ENCODE data around the gene DESI1. TPM values are rescaled to one million over a fixed set of nuclear protein-coding genes. Genes with fewer than 3 reads are reported as not detected.

The DESI1 gene
- total RNA-seq, 1 experiment from 2014 or later: 40.8 TPM

DNA sequence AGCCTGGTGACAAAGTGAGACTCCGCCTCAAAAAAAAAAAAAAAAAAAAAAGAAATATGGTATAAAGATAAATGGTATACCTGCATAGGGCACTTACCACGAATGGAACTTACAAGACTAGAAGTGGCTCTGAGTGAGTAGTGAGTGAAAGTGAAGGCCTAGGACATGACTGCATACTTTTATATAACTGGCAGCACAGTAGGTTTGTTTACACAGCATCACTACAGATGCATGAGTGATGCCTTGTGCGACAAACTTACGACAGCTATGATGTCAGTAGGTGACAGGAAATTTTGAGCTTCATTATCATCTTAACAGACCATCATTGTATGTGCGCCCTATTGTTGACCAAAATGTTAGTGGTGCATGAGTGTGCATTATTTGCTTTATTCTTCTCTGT lies 17.9 kb upstream of the DESI1 start:
- RAD21 ChIA-PET (ENCODE audit: low non-redundant PET in 1 of 2, low total read pairs in 2 of 2, uncharacterized antibody in 2 of 2, unreplicated experiment in 2 of 2): no interaction called here
- BruUV-seq (replicated peaks): no TSS peak
- H3K9me2 ChIP-seq (ENCODE audit: insufficient read depth): no peaks in the 10 kb centered on the region
- H3K4me3 ChIP-seq (replicated peaks in 1 of 2; ENCODE audit: low read depth in 1 of 2, low read length in 2 of 2): no peak overlapping the region
- H3K9me3 ChIP-seq (ENCODE audit: control insufficient read depth in 1 of 2, insufficient read depth in 1 of 2, low read depth in 1 of 2, low read length in 2 of 2): no peaks in the 10 kb centered on the region
- DNase-seq (ENCODE audit: low read depth, low spot score) (no peak), ATAC-seq (no peak)
- H3K9ac ChIP-seq (ENCODE audit: low read length): no peak overlapping the region
- H3K36me3 ChIP-seq (ENCODE audit: control insufficient read depth in 1 of 2, insufficient read depth in 2 of 2, low read length in 2 of 2): peaks cover 71 to 78% of the 10 kb centered on the region in 2 experiments
- POLR2A ChIA-PET: no interaction called here
- no peaks in the 10 kb centered on the region for H3K27me3 ChIP-seq (ENCODE audit: insufficient read depth, low read length)
- CTCF ChIA-PET: no interaction called here
- intact Hi-C loops (cut with micrococcal nuclease): no loop called here
- H2AFZ ChIP-seq (ENCODE audit: low read depth, low read length, poor library complexity, severe bottlenecking): no peak overlapping the region
- H3K4me1 ChIP-seq (ENCODE audit: control insufficient read depth in 1 of 2, insufficient read depth in 2 of 2, low read length in 2 of 2): no peaks in the 10 kb centered on the region
- no peak overlapping the region for H3K4me2 ChIP-seq (ENCODE audit: low read length)
- no peak for TF ChIP-seq EGR1 (IDR thresholded peaks at IDR 0.05; ENCODE audit: low read depth)
- no peak for TF ChIP-seq POLR2AphosphoS5 (IDR thresholded peaks at IDR 0.05; ENCODE audit: low read depth, low read length)
- no peak for TF ChIP-seq SRF (IDR thresholded peaks at IDR 0.05; ENCODE audit: low read depth)
- TF ChIP-seq CBX3 (IDR thresholded peaks at IDR 0.05; ENCODE audit: low read depth): no peak
- TF ChIP-seq SIN3A (IDR thresholded peaks at IDR 0.05; ENCODE audit: low read depth): no peak
- TF ChIP-seq, protein P1, sequence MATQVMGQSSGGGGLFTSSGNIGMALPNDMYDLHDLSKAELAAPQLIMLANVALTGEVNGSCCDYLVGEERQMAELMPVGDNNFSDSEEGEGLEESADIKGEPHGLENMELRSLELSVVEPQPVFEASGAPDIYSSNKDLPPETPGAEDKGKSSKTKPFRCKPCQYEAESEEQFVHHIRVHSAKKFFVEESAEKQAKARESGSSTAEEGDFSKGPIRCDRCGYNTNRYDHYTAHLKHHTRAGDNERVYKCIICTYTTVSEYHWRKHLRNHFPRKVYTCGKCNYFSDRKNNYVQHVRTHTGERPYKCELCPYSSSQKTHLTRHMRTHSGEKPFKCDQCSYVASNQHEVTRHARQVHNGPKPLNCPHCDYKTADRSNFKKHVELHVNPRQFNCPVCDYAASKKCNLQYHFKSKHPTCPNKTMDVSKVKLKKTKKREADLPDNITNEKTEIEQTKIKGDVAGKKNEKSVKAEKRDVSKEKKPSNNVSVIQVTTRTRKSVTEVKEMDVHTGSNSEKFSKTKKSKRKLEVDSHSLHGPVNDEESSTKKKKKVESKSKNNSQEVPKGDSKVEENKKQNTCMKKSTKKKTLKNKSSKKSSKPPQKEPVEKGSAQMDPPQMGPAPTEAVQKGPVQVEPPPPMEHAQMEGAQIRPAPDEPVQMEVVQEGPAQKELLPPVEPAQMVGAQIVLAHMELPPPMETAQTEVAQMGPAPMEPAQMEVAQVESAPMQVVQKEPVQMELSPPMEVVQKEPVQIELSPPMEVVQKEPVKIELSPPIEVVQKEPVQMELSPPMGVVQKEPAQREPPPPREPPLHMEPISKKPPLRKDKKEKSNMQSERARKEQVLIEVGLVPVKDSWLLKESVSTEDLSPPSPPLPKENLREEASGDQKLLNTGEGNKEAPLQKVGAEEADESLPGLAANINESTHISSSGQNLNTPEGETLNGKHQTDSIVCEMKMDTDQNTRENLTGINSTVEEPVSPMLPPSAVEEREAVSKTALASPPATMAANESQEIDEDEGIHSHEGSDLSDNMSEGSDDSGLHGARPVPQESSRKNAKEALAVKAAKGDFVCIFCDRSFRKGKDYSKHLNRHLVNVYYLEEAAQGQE (IDR thresholded peaks at IDR 0.05; ENCODE audit: low read depth): no peak
- TF ChIP-seq, protein P2, sequence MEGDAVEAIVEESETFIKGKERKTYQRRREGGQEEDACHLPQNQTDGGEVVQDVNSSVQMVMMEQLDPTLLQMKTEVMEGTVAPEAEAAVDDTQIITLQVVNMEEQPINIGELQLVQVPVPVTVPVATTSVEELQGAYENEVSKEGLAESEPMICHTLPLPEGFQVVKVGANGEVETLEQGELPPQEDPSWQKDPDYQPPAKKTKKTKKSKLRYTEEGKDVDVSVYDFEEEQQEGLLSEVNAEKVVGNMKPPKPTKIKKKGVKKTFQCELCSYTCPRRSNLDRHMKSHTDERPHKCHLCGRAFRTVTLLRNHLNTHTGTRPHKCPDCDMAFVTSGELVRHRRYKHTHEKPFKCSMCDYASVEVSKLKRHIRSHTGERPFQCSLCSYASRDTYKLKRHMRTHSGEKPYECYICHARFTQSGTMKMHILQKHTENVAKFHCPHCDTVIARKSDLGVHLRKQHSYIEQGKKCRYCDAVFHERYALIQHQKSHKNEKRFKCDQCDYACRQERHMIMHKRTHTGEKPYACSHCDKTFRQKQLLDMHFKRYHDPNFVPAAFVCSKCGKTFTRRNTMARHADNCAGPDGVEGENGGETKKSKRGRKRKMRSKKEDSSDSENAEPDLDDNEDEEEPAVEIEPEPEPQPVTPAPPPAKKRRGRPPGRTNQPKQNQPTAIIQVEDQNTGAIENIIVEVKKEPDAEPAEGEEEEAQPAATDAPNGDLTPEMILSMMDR (IDR thresholded peaks at IDR 0.05 in 2 of 3, conservative IDR thresholded peaks at IDR 0.05 in 1 of 3; ENCODE audit: borderline replicate concordance in 1 of 3, insufficient read depth in 1 of 3, low read depth in 2 of 3, low read length in 2 of 3): no peak
- no peak for TF ChIP-seq YY1 (IDR thresholded peaks at IDR 0.05; ENCODE audit: extremely low read depth, insufficient replicate concordance, low read depth, low read length)
- no peak for TF ChIP-seq RAD21 (IDR thresholded peaks at IDR 0.05; ENCODE audit: low read depth)
- peaks cover 97% of the 10 kb centered on the region for H3K79me2 ChIP-seq (ENCODE audit: insufficient read depth, low read length)
- H4K20me1 ChIP-seq (ENCODE audit: insufficient read depth): peaks cover 10% of the 10 kb centered on the region; the same call in 1 of the 2 replicates
- H3K27ac ChIP-seq (ENCODE audit: low read depth, low read length): no peak overlapping the region

All from HCT116 (cell line).